Astrocyte of the spinal cord (primary cell): ENCODE measurements around the gene IQGAP2.

Experiments used
- DNase-seq: peaks from one replicate; pipeline ENCODE4 v3.0.0; 2011; ENCODE audit warnings: low read depth, low spot score
- H3K4me3 ChIP-seq: 2 replicates; pipeline ENCODE4 v1.5.1; 2011; ENCODE audit warnings: low read depth, mild to moderate bottlenecking, low read length, moderate library complexity
- in situ Hi-C: cut with HindIII; loops from 2 replicates; pipeline ENCODE4 v1.10.0; 2017; ENCODE audit warnings: low sequenced_read_pairs
- TF ChIP-seq, protein P1 (sequence below): IDR thresholded peaks from 2 replicates; pipeline ENCODE4 v1.5.1; 2012; ENCODE audit warnings: low read depth, mild to moderate bottlenecking, low read length, inconsistent platforms

Gene IQGAP2, protein sequence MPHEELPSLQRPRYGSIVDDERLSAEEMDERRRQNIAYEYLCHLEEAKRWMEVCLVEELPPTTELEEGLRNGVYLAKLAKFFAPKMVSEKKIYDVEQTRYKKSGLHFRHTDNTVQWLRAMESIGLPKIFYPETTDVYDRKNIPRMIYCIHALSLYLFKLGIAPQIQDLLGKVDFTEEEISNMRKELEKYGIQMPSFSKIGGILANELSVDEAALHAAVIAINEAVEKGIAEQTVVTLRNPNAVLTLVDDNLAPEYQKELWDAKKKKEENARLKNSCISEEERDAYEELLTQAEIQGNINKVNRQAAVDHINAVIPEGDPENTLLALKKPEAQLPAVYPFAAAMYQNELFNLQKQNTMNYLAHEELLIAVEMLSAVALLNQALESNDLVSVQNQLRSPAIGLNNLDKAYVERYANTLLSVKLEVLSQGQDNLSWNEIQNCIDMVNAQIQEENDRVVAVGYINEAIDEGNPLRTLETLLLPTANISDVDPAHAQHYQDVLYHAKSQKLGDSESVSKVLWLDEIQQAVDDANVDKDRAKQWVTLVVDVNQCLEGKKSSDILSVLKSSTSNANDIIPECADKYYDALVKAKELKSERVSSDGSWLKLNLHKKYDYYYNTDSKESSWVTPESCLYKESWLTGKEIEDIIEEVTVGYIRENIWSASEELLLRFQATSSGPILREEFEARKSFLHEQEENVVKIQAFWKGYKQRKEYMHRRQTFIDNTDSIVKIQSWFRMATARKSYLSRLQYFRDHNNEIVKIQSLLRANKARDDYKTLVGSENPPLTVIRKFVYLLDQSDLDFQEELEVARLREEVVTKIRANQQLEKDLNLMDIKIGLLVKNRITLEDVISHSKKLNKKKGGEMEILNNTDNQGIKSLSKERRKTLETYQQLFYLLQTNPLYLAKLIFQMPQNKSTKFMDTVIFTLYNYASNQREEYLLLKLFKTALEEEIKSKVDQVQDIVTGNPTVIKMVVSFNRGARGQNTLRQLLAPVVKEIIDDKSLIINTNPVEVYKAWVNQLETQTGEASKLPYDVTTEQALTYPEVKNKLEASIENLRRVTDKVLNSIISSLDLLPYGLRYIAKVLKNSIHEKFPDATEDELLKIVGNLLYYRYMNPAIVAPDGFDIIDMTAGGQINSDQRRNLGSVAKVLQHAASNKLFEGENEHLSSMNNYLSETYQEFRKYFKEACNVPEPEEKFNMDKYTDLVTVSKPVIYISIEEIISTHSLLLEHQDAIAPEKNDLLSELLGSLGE (N-terminal part only)

DNA sequence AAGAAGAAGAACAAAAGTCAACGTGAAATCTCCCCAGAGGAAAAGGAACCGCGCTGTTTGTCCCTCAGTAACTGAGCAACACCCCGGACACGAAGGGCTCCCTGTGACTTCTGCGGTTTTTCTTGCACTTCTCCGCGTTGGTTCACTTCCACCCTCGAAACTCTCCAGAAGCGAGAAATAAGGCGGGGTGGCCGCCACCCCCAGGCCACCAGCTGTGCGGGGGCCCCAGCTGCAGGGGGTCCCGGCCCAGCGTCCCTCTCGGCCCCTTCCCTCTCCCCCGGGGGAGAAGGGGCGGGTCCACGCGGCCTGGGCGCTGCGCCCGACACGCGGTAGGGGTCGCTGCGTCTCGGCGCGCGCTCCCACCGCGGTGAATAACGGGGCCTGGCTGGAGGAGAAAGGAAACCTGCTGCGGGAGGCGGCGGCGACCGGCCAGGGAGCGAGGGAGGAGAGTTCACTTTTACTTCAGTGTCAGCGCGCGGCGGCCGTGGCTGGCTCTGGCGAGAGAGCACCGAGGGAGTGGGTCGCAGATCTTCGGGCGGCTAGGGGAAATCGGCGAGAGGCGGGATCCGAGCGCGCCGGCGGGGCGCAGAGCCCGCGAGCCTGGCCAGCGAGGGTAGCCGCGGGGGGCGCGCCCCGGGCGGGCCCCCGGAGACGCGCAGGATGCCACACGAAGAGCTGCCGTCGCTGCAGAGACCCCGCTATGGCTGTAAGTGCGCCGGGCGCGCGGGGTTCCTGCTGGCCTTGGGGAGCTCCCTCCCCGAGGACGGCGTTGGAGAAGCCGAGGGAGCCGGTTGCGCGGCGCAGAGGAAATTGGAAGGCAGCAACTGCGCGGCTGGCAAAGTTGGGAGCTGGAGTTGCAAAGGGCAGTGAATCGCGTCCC, at the start of gene IQGAP2:
TSS of gene IQGAP2 (plus strand) at position 400 of the 880 bp plus-strand sequence. CDS start at position 661, 261 bp downstream.
- peak; percentile 61 for DNase-seq
- in situ Hi-C loops, result no loop called here
- TF ChIP-seq, protein P1, sequence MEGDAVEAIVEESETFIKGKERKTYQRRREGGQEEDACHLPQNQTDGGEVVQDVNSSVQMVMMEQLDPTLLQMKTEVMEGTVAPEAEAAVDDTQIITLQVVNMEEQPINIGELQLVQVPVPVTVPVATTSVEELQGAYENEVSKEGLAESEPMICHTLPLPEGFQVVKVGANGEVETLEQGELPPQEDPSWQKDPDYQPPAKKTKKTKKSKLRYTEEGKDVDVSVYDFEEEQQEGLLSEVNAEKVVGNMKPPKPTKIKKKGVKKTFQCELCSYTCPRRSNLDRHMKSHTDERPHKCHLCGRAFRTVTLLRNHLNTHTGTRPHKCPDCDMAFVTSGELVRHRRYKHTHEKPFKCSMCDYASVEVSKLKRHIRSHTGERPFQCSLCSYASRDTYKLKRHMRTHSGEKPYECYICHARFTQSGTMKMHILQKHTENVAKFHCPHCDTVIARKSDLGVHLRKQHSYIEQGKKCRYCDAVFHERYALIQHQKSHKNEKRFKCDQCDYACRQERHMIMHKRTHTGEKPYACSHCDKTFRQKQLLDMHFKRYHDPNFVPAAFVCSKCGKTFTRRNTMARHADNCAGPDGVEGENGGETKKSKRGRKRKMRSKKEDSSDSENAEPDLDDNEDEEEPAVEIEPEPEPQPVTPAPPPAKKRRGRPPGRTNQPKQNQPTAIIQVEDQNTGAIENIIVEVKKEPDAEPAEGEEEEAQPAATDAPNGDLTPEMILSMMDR, result peak; percentile 57
- H3K4me3 ChIP-seq, result peak within 1 kb of the TSS; percentile 46

DNA sequence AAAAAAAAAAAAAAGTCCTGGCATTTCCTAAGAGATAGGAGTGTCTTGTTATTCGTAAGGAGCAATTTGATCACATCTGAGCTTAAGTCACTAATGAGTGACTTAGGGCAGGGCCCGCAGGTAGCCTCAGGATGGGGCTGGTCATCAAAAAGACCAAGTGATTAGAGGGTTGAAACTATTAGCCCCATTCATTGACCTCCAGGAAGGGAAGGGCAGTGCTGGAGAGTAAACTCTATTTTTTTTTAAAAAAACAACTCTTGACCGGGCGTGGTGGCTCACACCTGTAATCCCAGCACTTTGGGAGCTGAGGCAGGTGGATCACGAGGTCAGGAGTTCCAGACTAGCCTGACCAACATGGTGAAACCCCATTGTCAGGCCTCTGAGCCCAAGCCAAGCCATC, 46.2 kb upstream of the IQGAP2 start:
- in situ Hi-C loops, result no loop called here
- H3K4me3 ChIP-seq, result no peak overlapping the region
- no peak for DNase-seq
- TF ChIP-seq, protein P1, result no peak

DNA sequence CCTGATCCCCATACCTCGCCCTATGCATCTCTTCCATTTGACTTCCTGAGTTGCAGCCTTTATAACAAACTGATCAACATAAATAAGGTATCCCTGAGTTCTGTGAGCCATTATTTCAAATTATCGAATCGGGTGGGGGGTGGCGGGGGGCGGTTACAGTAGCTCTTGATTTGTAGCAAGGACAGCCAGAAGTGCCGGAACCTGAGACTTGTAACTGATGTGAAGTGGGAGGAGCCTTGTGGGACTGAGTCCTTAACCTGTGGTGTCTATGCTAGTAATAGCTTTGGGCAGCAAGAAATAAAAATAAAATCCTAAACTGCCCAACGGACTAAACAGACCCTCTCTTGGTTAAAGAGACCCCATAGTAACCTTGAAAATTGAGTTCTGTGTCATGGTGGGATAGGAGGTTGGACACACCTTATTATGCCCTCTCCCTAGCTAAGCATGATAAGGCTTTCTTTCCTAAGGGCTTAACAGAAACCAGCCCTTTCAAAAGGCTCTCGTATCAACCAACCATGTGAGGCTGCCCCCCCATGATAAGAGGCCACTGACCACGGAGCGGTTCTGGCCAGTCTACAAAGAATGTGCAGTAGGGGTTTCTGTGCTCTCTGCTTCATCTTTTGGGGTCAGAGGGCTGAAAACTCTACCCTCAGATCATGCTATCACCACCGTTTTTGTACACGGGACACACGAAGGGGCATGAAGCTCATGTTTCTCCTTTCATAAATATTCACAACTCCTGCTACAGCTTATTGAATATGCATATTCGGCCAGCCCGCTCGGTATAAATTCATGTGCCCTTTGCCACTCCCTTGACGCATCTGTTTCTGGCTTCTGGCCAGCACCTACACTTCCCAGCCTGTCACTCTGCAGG, 39.5 kb upstream of the IQGAP2 start:
- no peak overlapping the region for H3K4me3 ChIP-seq
- DNase-seq, result no peak
- TF ChIP-seq, protein P1, result no peak
- in situ Hi-C loops, result no loop called here

- TF ChIP-seq, protein P1, result no peak
- DNase-seq, result no peak
- in situ Hi-C loops, result no loop called here
- H3K4me3 ChIP-seq, result no peak overlapping the region
Measured at GRCh38 chr5:76364226-76364589, 38.9 kb upstream of the IQGAP2 start.

DNA sequence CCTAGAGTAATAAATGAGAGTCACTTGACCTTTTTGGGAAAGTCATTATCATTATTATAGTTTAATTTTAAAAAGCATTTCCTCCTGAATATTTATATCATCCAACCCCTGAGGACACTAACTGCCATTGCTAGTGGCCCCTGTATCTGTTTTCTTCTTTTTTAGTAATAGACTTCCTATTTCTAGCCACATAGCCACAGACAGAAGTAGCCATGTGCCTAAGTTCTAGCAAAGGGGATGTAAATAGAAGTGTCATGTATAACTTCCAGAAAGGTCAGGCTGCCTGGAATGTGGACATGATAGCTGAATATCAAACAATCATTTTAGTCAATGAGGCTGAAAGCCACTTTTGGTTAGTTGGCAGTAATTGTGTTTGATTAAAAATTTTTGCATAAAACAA, 37.5 kb upstream of the IQGAP2 start:
- in situ Hi-C loops, result no loop called here
- DNase-seq, result no peak
- no peak overlapping the region for H3K4me3 ChIP-seq
- TF ChIP-seq, protein P1, result no peak
